Heart left ventricle (tissue), 13 donors: ENCODE data around the gene EME1.

Experiments used
- CTCF ChIP-seq, 12 donors: fragments of 200-600 bp; sonication (generic) in 4 of 12; IDR thresholded peaks; one replicate each; pipeline versions ENCODE4 v1.5.0 to v1.8.0; 2018 to 2022; ENCODE audit warnings: antibody characterized with exemption in 12 of 12, mild to moderate bottlenecking in 5 of 12
- POLR2A ChIP-seq, 2 donors: fragments of 450-650 bp; IDR thresholded peaks; one replicate each; pipeline ENCODE4 v1.6.1; 2017; ENCODE audit warnings: antibody characterized with exemption in 2 of 2, mild to moderate bottlenecking in 2 of 2, moderate library complexity in 2 of 2
- donor health status: ischemic (EF 13 %, LVEDD 7.1; RV severe dilation, severe dysfunction).
- donor health status: DM: no; HTN: yes; CAD: no.
- donor health status: DM: no; HTN: no; CAD: no.
- donor health status: ischemic (EF 25% LVEDD 6.9; RV normal size, moderate dysfunction).
- donor health status: ischemic (EF 25% LVEDD 5.7; RV mildly dilated, moderate dysfunction).
- donor health status: ischemic (EF 35%, LVEDD 5.7; RV mildly dilated, moderate dysfunction).
- donor health status: nonischemic (EF 11% LVEDD 7.7; RV severe dilation, severe dysfunction).
- donor health status: DM: yes; HTN: yes; CAD: no.
- donor health status: PGD.
- donor health status: ischemic (EF 29% LVEDD 5.4; RV normal size, mild dysfunction).
- donor health status: nonischemic (EF 23%, LVEDD 6.1; RV moderate dilation, normal function).

- TF ChIP-seq CTCF (IDR thresholded peaks at IDR 0.05) (no peak), POLR2A (IDR thresholded peaks at IDR 0.05) (no peak)
Observed at GRCh38 chr17:50352072-50352692, 20.8 kb upstream of the EME1 start.
